Neuron (in vitro differentiated cells): ENCODE measurements around the gene CEP350.
A peak's percentile ranks its signal among the peaks of the same experiment; 100 is the strongest.

ENCODE experiments used
- H2AFZ ChIP-seq: one replicate; pipeline ENCODE4 v1.6.1; 2013; ENCODE audit warnings: low read depth, mild to moderate bottlenecking, inconsistent platforms, low read length, moderate library complexity
- H3K27me3 ChIP-seq: one replicate; pipeline ENCODE4 v1.6.1; 2013; ENCODE audit warnings: low read length; ENCODE audit not compliant: insufficient read depth
- H3K36me3 ChIP-seq: one replicate; pipeline ENCODE4 v1.6.1; 2013; ENCODE audit warnings: low read length; ENCODE audit not compliant: insufficient read depth
- H3K4me1 ChIP-seq: one replicate; pipeline ENCODE4 v1.6.1; 2013; ENCODE audit warnings: low read length; ENCODE audit not compliant: insufficient read depth
- H3K4me3 ChIP-seq: 2 replicates; pipeline ENCODE4 v1.5.1; 2013; ENCODE audit warnings: mild to moderate bottlenecking, low read length, moderate library complexity
- H3K9me3 ChIP-seq: one replicate; pipeline ENCODE4 v1.6.1; 2013; ENCODE audit warnings: low read length

The CEP350 gene

DNA sequence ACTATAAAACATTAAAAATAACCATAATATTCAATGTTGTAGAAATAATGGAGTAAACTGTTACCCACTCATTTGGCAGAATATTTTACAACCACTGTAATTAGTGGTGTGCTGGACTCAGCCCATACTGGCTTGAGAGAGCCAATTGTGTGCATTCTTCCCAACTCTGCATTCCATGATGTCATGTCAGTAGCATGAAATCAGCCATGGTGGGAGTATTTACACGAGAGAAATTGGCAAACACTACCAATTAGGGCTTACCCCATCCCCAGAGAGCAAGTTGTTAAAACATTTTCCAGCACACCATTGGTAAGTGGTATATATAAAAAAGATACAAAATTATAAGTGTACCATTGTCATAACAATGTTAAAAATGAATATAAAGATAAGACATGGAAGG lies 180.9 kb downstream of the CEP350 start:
- Histone ChIP-seq H3K36me3 (no peaks in the 10 kb centered on the region), H3K9me3 (peaks cover 6% of the 10 kb centered on the region), H3K4me3 (no peak overlapping the region), H3K27me3 (no peaks in the 10 kb centered on the region), H2AFZ (no peak overlapping the region), H3K4me1 (no peaks in the 10 kb centered on the region)

- H3K27me3 ChIP-seq: no peaks in the 10 kb centered on the region
- H3K36me3 ChIP-seq: no peaks in the 10 kb centered on the region
- peaks cover 2% of the 10 kb centered on the region for H3K9me3 ChIP-seq
- H2AFZ ChIP-seq: no peak overlapping the region
- H3K4me1 ChIP-seq: no peaks in the 10 kb centered on the region
- H3K4me3 ChIP-seq: no peak overlapping the region
Measured at GRCh38 chr1:180136331-180136967, 181.8 kb downstream of the CEP350 start.

DNA sequence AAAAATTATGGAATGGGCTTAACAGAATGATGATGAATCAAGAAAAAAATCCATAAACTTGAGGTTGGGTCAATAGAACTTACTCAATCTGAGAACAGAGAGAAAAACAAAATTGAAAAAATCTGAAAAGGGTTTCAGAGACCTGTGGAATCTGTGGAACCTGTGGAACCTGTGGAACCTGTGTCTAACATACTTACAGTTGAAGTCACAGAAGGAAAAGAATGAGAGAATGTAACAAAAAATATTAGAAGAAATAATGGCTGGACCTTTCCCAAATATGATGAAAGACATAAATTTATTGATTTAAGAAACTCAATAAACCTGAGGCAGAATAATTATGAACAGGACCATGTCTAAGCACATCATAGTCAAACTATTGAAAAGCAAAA lies 182.4 kb downstream of the CEP350 start:
- Histone ChIP-seq H3K4me1 (no peaks in the 10 kb centered on the region), H2AFZ (no peak overlapping the region), H3K4me3 (no peak overlapping the region), H3K9me3 (peaks cover 2% of the 10 kb centered on the region), H3K27me3 (no peaks in the 10 kb centered on the region), H3K36me3 (no peaks in the 10 kb centered on the region)

DNA sequence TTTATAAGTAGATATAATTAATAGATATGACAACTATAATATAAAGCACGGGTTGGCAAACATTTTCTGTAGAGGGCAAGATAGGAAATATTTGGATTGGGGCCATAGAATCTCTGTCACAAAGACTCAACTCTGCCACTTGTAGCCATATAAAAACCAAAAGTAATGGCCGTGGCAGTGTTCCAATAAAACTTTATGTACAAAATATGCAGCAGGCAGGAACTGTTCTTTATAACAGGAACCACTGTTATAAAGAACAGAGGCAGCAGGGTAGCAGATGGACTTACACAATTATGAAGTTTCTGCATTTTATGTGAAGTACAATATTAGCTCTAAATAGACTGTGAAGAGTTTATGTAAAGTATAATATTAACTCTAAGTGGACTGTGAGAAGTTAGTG lies 183.2 kb downstream of the CEP350 start:
- no peak overlapping the region for H3K4me3 ChIP-seq
- H3K27me3 ChIP-seq: no peaks in the 10 kb centered on the region
- H3K4me1 ChIP-seq: no peaks in the 10 kb centered on the region
- H2AFZ ChIP-seq: no peak overlapping the region
- H3K9me3 ChIP-seq: no peaks in the 10 kb centered on the region
- H3K36me3 ChIP-seq: no peaks in the 10 kb centered on the region

GRCh38 chr1:180141381-180141934 lies 186.8 kb downstream of the CEP350 start:
- H3K9me3 ChIP-seq: no peaks in the 10 kb centered on the region
- H3K36me3 ChIP-seq: no peaks in the 10 kb centered on the region
- H3K4me1 ChIP-seq: no peaks in the 10 kb centered on the region
- H3K4me3 ChIP-seq: no peak overlapping the region
- H2AFZ ChIP-seq: no peak overlapping the region
- H3K27me3 ChIP-seq: no peaks in the 10 kb centered on the region

DNA sequence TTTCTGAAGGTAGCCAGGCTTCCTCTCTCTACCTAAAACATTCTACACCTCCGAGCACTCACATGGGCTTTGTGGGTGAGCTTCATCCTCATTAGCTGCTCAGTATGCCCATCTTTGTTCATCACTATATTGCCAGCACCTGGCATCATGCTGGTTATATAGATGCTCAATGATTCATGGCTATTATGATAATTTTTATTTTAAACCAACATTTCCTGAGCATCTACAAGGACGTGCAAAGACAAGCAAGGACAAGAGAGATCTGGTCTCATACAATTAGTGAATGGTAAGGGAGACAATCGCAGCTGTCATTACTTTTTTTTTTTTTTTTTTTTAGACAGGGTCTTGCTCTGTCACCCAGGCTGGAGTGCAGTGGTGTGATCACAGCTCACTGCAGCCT lies 188.7 kb downstream of the CEP350 start:
- H2AFZ ChIP-seq: no peak overlapping the region
- H3K36me3 ChIP-seq: no peaks in the 10 kb centered on the region

GRCh38 chr1:180144659-180145357 lies 190.2 kb downstream of the CEP350 start:
- peak overlapping the region; percentile 47 for H2AFZ ChIP-seq
- H3K36me3 ChIP-seq: no peaks in the 10 kb centered on the region
- H3K4me3 ChIP-seq: no peak overlapping the region
- H3K27me3 ChIP-seq: no peaks in the 10 kb centered on the region
- H3K9me3 ChIP-seq: no peaks in the 10 kb centered on the region
- H3K4me1 ChIP-seq: no peaks in the 10 kb centered on the region

More for the DNA sequence above, 188.7 kb downstream of the CEP350 start:
- no peaks in the 10 kb centered on the region for H3K9me3 ChIP-seq
- no peaks in the 10 kb centered on the region for H3K27me3 ChIP-seq
- no peak overlapping the region for H3K4me3 ChIP-seq
- no peaks in the 10 kb centered on the region for H3K4me1 ChIP-seq

- peak overlapping the region; percentile 47 for H2AFZ ChIP-seq
- H3K36me3 ChIP-seq: no peaks in the 10 kb centered on the region
- no peaks in the 10 kb centered on the region for H3K4me1 ChIP-seq
- no peaks in the 10 kb centered on the region for H3K27me3 ChIP-seq
- no peaks in the 10 kb centered on the region for H3K9me3 ChIP-seq
- no peak overlapping the region for H3K4me3 ChIP-seq
Measured at GRCh38 chr1:180145446-180145845, 190.8 kb downstream of the CEP350 start.

DNA sequence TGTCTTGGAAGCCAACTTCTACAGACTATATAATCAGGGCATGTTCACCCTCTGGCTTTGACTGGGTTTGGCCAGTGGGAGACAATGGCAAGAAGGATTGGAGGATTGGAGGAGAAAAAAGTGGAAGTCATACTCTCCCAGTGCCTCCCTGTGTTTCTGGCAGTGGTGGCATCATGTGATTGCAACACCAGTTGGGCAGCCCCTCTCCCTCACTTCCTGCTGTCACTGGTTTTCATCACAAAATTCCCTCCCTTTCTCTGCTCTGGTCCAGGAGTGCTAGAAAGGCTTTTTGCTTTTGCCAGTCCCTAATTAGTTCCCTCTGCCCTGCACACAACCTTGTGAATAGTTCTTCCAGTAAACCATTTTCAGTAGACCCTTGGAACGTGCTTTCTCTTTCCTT lies 196.4 kb downstream of the CEP350 start:
- Histone ChIP-seq H3K27me3 (peaks cover 5% of the 10 kb centered on the region), H3K4me1 (peaks cover 11% of the 10 kb centered on the region), H3K36me3 (no peaks in the 10 kb centered on the region), H2AFZ (no peak overlapping the region), H3K9me3 (no peaks in the 10 kb centered on the region), H3K4me3 (no peak overlapping the region)

GRCh38 chr1:180151508-180151907 lies 196.9 kb downstream of the CEP350 start:
- Histone ChIP-seq H3K27me3 (peaks cover 5% of the 10 kb centered on the region), H3K4me3 (no peak overlapping the region), H3K9me3 (no peaks in the 10 kb centered on the region), H2AFZ (no peak overlapping the region), H3K4me1 (peaks cover 11% of the 10 kb centered on the region), H3K36me3 (no peaks in the 10 kb centered on the region)

DNA sequence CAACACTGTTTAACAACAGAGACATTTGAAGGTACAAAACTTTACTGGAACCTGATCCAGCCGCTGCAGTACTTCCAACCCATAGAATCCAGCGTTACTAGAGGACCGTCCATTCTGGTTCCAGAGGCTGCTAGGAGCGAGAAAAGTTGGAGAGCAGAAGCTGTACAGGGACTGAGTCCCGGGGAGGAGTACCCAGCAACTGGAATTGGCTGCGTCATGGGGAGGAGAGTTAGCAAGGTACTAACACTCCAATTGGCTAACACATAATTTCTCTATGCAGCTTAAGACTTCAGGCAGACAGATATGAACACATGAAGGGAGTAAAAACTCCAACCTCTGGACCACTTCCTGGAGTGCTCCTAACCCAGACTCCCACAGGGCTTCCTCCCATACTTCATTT lies 198.0 kb downstream of the CEP350 start:
- Histone ChIP-seq H3K4me1 (peaks cover 11% of the 10 kb centered on the region), H3K27me3 (peaks cover 5% of the 10 kb centered on the region), H3K9me3 (no peaks in the 10 kb centered on the region), H2AFZ (no peak overlapping the region), H3K4me3 (no peak overlapping the region), H3K36me3 (no peaks in the 10 kb centered on the region)

DNA sequence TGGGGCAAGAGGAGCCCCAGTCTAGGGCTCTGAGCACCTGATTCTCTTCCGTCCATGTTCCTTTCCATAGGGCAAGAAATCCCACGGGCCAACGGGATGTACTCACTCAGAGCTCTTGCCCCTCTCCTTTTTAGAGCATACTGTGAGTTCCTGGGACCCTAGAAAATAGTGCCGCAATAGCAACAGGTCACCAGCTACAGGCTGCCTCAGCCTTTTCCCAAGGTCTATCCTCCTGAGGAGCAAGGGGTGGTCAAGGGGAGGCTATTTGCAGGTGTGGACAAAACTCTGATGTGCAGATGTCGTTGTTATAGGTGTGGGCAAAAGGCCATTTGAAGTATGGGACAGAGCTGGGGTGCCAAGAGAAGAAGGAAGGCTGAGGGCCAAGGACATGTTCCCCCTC lies 198.4 kb downstream of the CEP350 start:
- Histone ChIP-seq H3K4me3 (no peak overlapping the region), H2AFZ (no peak overlapping the region)

DNA sequence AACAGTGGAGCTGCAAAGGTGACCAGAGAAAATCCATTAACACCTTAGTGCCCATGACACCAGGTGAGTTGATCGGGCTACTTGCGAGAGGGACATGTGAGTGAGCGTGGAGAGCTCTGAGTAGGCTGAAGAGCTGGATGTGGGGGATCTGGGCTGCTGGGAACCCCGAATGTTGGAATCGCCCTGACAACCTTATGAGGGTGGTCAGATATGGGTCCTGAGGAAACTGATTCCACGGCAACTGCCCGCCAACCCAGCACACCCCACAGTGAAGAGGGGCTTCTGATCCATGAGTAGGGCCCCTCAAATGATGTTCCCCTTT lies 199.4 kb downstream of the CEP350 start:
- Histone ChIP-seq H3K27me3 (peaks cover 5% of the 10 kb centered on the region), H3K4me3 (peak overlapping the region; percentile 65), H3K9me3 (no peaks in the 10 kb centered on the region), H3K36me3 (no peaks in the 10 kb centered on the region), H3K4me1 (peaks cover 11% of the 10 kb centered on the region), H2AFZ (peak overlapping the region; percentile 67)

More for the DNA sequence above, 198.4 kb downstream of the CEP350 start:
- Histone ChIP-seq H3K36me3 (no peaks in the 10 kb centered on the region), H3K4me1 (peaks cover 11% of the 10 kb centered on the region), H3K27me3 (peaks cover 5% of the 10 kb centered on the region), H3K9me3 (no peaks in the 10 kb centered on the region)
